Muscle of leg (tissue), 11 donors: ENCODE measurements around the gene GNG12. TPM values are rescaled to one million over a fixed set of nuclear protein-coding genes. Genes with fewer than 3 reads are reported as not detected.

Experiments used
- DNase-seq: peaks from one replicate; pipeline ENCODE4 v3.0.0; 2013
- H3K27ac ChIP-seq: one replicate; pipeline ENCODE4 v1.5.1; 2013; ENCODE audit warnings: mild to moderate bottlenecking, low read length, control low read depth
- H3K27me3 ChIP-seq: one replicate; pipeline ENCODE4 v1.6.1; 2013; ENCODE audit warnings: low read length; ENCODE audit not compliant: control insufficient read depth, insufficient read depth
- H3K36me3 ChIP-seq: one replicate; pipeline ENCODE4 v1.6.1; 2013; ENCODE audit warnings: low read length; ENCODE audit not compliant: control insufficient read depth, insufficient read depth
- H3K4me1 ChIP-seq: one replicate; pipeline ENCODE4 v1.6.1; 2013; ENCODE audit warnings: low read length; ENCODE audit not compliant: control insufficient read depth, insufficient read depth
- H3K4me3 ChIP-seq: one replicate; pipeline ENCODE4 v1.5.1; 2013; ENCODE audit warnings: low read length, control low read depth
- H3K9me3 ChIP-seq: replicated peaks from 2 replicates; pipeline ENCODE4 v1.6.1; 2013; ENCODE audit warnings: low read depth, low read length; ENCODE audit not compliant: control insufficient read depth
- WGBS: methylation state at CpG from one replicate; pipeline ENCODE4 v1.1.5; 2013; ENCODE audit warnings: missing lambda C conversion rate; ENCODE audit not compliant: insufficient coverage; 5-methylcytosine and 5-hydroxymethylcytosine counted together
- polyA plus RNA-seq, 8 donors: library from polyadenylated mRNA; unstranded; fragments of 120-200 nt; gene quantifications; one replicate each; pipeline versions ENCODE4 v1.2.1 to v1.2.3, GENCODE V29; 2013; ENCODE audit warnings: inconsistent platforms in 1 of 8, low replicate concordance in 1 of 8; ENCODE audit not compliant: insufficient read length in 8 of 8, insufficient read depth in 1 of 8
- total RNA-seq: library from RNA; stranded (reverse); fragments of 120-200 nt; gene quantifications from one replicate; pipeline ENCODE4 v1.2.4, GENCODE V29; 2013

The GNG12 gene
- total and polyA plus RNA-seq, 9 donors, result 32.7 to 62.4 (median 42.9) TPM

DNA sequence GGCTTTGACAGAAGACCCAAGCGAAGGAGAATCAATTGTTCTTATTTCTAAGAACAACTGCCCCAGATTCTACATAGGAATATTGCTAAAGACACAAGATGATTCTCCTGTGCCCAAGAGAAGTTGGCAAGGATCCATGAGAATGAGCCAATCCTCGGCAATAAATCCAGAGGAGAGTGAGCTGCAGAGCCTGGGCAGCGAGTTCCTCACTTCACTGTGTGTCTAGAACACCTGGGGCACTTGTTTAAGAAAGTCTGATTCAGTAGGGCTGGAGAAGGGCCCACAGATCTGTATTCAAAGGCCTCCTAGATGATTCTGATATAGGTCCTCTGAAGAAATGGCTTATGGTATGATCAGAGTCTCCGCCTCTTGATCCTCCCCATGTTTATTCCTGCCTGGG is 116.5 kb downstream of the GNG12 start:
- H3K27ac ChIP-seq, result no peak overlapping the region
- no peaks in the 10 kb centered on the region for H3K9me3 ChIP-seq
- no peak for DNase-seq
- H3K36me3 ChIP-seq, result no peaks in the 10 kb centered on the region
- H3K4me3 ChIP-seq, result no peak overlapping the region
- 50% methylated on average over 1 of the region's 4 CpGs for WGBS
- peaks cover 16% of the 10 kb centered on the region for H3K4me1 ChIP-seq
- H3K27me3 ChIP-seq, result no peaks in the 10 kb centered on the region

DNA sequence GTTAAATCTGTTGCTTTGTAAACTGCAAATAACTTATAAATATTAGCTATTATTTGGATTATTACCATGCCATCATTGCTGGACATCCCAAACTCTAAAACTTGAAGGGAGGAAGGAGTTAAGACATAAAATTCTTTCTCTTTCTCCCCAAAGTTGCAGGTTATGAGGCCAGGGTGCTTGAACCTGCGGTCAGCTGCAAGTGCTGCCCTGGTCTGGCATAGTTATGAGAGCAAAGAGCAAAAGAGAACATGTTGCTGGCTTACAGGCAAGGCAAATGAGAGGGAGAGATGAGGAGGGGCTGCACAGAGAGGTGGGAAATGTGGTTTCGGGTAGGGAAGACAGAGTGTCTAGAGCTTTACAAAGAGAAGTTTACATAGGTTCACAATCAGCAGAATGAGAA is 117.4 kb downstream of the GNG12 start:
- Histone ChIP-seq H3K27me3 (no peaks in the 10 kb centered on the region), H3K4me1 (peaks cover 18% of the 10 kb centered on the region), H3K27ac (no peak overlapping the region), H3K9me3 (no peaks in the 10 kb centered on the region), H3K4me3 (no peak overlapping the region), H3K36me3 (no peaks in the 10 kb centered on the region)
- 80% methylated on average over 1 of the region's 2 CpGs for WGBS
- DNase-seq, result no peak

DNA sequence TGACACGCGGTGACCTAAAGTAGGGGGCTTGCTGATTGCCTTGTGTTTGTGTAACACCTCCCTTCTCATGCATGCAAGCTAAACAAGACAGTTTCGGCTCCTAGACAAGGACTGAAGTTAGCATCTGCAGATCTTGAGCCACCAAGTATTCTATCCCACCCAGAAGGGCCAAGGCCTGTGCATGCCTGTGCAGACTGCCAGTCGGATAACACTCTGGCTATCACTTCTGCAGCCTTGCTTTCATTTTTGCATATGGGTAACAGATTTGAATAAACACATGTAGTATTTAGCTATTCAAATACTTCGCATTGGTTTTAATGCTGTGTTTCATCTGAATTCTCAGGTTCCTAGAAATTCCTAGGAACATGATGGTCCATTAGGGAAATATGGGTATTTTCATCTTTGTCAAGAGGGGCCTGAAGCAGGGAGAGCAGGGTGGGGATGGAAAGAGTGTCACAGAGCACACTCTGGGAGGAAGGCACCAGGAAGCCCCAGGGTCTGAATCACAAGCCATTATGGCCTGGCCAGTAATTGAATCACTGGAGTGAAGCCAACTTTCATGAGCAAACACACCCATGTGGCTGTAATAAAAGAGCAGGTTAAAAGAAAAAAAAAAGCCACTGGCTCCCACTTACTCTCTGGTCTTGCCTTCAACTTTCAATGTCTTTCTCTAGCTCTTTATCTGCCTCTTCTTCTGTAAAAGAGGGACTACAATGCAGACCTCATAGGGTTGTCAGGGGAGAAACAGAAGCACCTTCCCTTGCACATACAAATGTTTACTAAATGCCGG is 120.0 kb downstream of the GNG12 start:
- Histone ChIP-seq H3K27me3 (no peaks in the 10 kb centered on the region), H3K27ac (no peak overlapping the region)
- DNase-seq, result peak; percentile 36

DNA sequence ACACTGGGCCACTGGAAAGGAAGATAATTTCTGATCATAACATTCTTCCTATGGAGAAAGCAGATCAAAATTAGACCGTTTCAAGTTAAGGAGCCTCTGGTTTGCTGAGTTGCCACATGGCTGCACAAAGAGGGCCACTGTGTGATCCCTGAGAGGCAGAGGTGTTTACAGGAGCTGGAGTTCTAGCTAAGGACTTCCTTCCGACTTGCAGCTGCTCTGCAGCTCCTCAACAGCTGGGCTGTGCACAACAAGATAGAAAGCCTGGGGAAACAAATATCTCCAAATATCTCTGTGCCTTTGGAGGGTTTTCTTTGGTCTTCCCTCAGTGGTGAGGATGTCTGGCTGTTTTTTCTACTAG is 121.4 kb downstream of the GNG12 start:
- Histone ChIP-seq H3K4me1 (peaks cover 33% of the 10 kb centered on the region), H3K36me3 (no peaks in the 10 kb centered on the region), H3K27me3 (no peaks in the 10 kb centered on the region), H3K9me3 (no peaks in the 10 kb centered on the region), H3K27ac (no peak overlapping the region), H3K4me3 (no peak overlapping the region)
- DNase-seq, result no peak
- WGBS, result 0% methylated on average over 1 of the region's 2 CpGs

More for the DNA sequence above, 120.0 kb downstream of the GNG12 start:
- Histone ChIP-seq H3K4me3 (no peak overlapping the region), H3K9me3 (no peaks in the 10 kb centered on the region), H3K36me3 (no peaks in the 10 kb centered on the region), H3K4me1 (peaks cover 33% of the 10 kb centered on the region)
- WGBS, result 93% methylated on average over 3 of the region's 6 CpGs

DNA sequence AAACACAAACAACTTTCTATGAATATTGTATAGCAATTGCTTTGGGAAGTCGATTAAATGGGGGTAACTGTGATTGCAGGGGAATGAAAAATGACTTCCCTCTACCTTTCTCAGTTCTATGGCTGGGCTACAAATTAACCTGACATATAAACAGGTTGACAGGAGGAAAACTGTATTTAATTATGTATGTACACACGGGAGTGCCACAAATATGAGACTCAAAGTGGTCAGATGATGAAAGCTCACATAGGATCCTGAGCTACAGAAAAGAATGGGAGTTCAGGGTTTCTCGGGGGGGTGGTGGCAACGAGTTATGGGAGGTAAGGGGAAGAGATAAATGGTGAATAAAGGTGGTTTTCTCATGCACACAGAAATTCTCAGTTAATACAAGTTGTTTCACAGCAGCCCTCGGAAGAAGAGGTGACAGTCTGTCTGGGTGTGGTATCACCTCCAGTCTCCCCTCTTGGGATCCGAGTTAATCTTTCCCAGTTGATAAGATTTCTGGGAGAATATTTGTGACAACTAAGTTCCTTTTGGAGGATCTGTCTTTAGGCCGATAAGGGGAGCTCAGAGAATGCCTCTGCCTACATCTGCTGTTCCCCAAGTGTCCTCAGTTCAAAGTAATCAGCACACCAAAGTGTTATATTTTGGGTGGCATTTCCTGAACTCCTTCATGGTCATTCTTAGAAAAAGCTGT is 122.0 kb downstream of the GNG12 start:
- H3K4me3 ChIP-seq, result no peak overlapping the region
- H3K27ac ChIP-seq, result no peak overlapping the region
- H3K36me3 ChIP-seq, result no peaks in the 10 kb centered on the region
- H3K4me1 ChIP-seq, result peaks cover 32% of the 10 kb centered on the region
- WGBS, result 75% methylated on average over 1 of the region's 7 CpGs
- no peaks in the 10 kb centered on the region for H3K9me3 ChIP-seq
- H3K27me3 ChIP-seq, result no peaks in the 10 kb centered on the region
- DNase-seq, result no peak

DNA sequence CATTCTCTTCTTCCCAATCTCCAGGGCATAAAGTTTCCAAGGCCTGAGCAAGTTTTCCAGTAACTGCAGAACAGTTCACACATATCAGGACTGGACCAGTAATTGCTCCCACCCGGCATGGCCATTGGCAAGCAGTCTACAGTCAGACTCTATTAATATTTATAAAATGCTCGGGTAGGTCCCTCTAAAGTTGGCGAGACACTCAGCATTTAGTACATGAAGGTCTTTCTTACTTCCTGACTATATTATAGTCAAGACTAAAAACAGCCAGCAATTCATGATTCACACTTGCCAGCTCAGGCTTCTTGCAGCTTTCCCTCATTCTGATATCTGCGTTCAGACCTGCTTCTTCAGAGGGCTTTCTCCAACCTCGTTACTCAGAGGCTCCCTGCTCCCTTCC is 122.8 kb downstream of the GNG12 start:
- Histone ChIP-seq H3K27ac (no peak overlapping the region), H3K4me1 (peaks cover 37% of the 10 kb centered on the region), H3K27me3 (no peaks in the 10 kb centered on the region), H3K36me3 (no peaks in the 10 kb centered on the region), H3K4me3 (no peak overlapping the region), H3K9me3 (no peaks in the 10 kb centered on the region)
- WGBS, result 41% methylated on average over 2 of the region's 5 CpGs
- peak; percentile 57 for DNase-seq

DNA sequence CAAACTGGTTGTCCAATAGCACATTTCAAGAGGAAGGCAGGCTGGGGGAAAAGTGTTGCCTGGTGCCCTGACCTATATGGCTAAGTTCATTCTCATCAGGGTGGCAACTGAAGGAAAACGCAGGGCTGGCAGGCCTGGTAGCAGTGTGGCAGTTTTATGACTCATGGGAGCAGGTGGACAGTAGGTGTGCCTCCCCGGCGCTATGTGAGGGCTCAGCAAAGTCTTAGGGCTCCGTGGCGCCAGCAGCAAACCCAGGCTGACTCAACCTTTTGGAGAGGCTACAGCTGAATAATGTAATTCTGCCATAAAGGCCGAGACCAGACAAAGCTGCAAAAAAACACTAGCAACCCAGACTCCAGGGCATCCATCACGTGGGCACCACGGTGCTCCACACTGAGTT is 124.7 kb downstream of the GNG12 start:
- Histone ChIP-seq H3K36me3 (peaks cover 6% of the 10 kb centered on the region), H3K27me3 (no peaks in the 10 kb centered on the region), H3K4me3 (no peak overlapping the region), H3K27ac (no peak overlapping the region), H3K9me3 (no peaks in the 10 kb centered on the region), H3K4me1 (peaks cover 36% of the 10 kb centered on the region)
- WGBS, result 93% methylated on average over 6 of the region's 8 CpGs
- no peak for DNase-seq

DNA sequence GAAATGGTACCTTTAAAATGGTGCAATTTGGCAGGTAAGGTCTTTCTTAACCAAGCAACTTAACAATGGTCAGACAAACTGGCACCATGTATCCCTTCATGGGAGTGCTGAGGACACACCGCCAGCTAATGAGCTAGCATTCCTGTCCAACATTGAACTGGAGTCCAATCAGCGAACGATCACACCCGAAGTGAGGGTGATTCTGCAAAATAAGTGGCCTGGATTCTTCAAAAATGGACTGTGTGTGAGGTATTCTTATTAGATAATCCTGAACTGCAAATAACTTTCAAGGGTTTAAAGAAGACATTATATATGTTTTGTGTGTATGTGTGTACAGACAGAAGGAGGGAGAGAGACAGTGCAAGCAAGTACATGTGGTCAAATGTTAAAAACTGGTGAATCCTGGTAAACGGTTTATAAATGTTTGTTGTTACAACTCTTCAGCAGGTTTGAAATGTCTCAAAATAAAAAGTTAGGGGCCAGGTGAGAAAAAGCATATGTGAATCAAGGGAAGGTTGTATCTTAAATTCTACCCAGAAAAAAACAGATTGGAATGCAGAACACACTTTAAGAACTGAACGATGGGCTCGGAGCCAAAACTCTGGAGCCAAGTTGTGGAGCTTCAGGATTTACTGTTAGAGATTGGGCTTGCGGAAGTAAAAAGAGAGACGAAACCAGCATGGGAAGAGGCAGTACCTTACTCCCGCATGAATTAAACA is 127.4 kb downstream of the GNG12 start:
- Histone ChIP-seq H3K36me3 (peaks cover 6% of the 10 kb centered on the region), H3K9me3 (no peaks in the 10 kb centered on the region), H3K27me3 (no peaks in the 10 kb centered on the region), H3K4me1 (peaks cover 26% of the 10 kb centered on the region), H3K27ac (no peak overlapping the region), H3K4me3 (no peak overlapping the region)
- DNase-seq, result peak; percentile 63
- WGBS, result 49% methylated on average over 7 of the region's 10 CpGs

DNA sequence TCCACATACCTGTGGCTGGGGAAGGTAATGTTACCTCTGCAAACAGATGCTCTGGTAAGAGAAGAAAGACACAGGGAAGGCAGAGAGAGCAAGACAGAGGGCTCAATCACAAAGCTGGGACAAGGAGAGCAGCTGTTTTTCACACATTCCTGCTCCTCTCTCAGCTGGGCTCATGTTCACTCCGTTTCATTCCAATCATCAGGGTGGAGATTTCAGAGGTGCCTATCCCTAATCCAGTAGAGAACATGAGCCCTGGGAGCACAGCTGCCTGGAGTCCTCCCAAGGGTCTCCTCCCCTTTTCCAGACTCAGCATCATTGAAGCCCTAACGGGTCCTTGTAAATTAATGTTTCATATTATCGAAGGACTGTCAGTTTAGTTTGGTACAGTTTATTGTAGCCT is 128.9 kb downstream of the GNG12 start:
- peak; percentile 39 for DNase-seq
- no peak overlapping the region for H3K27ac ChIP-seq
- peaks cover 17% of the 10 kb centered on the region for H3K4me1 ChIP-seq
- peaks cover 13% of the 10 kb centered on the region for H3K36me3 ChIP-seq
- WGBS, result no CpG with 5 or more reads among the region's 3 CpGs
- H3K27me3 ChIP-seq, result no peaks in the 10 kb centered on the region
- no peak overlapping the region for H3K4me3 ChIP-seq
- H3K9me3 ChIP-seq, result no peaks in the 10 kb centered on the region

DNA sequence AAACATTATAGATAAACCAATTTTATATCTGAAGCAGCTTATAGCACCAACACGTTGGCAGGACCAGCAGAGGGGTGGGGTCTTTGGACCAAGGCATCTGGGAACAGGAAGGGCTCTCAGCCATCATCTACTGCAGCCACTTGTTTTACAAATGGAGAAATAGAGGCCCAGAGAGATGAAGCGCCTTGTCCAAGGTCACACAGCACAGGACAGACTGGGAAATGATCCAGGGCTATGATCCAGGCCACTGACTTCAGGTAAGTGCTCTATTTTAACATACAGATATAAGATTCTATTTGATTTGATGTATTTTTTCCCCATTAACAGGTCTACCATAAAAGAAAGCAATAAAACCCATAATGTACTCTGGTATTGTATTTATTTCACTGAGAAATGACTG is 131.4 kb downstream of the GNG12 start:
- Histone ChIP-seq H3K36me3 (peaks cover 13% of the 10 kb centered on the region), H3K27me3 (no peaks in the 10 kb centered on the region), H3K9me3 (no peaks in the 10 kb centered on the region), H3K4me1 (peaks cover 10% of the 10 kb centered on the region), H3K4me3 (no peak overlapping the region), H3K27ac (no peak overlapping the region)
- 80% methylated on average over 1 of the region's 2 CpGs for whole genome bisulfite sequencing
- no peak for DNase-seq
